Neutrophil (primary cell): ENCODE results near the gene UNC50.
A peak's percentile ranks its signal among the peaks of the same experiment; 100 is the strongest.

Source experiments
- H3K27ac ChIP-seq: fragments of 200-600 bp; sonication (generic); 2 replicates; pipeline ENCODE4 v1.5.1; 2016; ENCODE audit warnings: mild to moderate bottlenecking, moderate library complexity
- H3K27me3 ChIP-seq: fragments of 200-600 bp; sonication (generic); 2 replicates; pipeline ENCODE4 v1.6.0; 2016; ENCODE audit warnings: mild to moderate bottlenecking
- H3K36me3 ChIP-seq: fragments of 200-600 bp; sonication (generic); 2 replicates; pipeline ENCODE4 v1.5.1; 2017
- H3K4me1 ChIP-seq, 2 experiments: fragments of 200-600 bp in 1 of 2; sonication (generic) in 1 of 2; 1 replicate in 1 of 2; 2 replicates in 1 of 2; pipeline versions ENCODE4 v1.5.1 to v1.6.1; 2013 to 2016; ENCODE audit warnings: low read depth in 1 of 2, low read length in 1 of 2, mild to moderate bottlenecking in 1 of 2, moderate library complexity in 1 of 2; ENCODE audit not compliant: control insufficient read depth in 1 of 2, insufficient read depth in 1 of 2
- H3K4me3 ChIP-seq, 2 experiments: fragments of 200-600 bp in 1 of 2; sonication (generic) in 1 of 2; 1 replicate in 1 of 2; 2 replicates in 1 of 2; pipeline ENCODE4 v1.5.1; 2013 to 2016; ENCODE audit warnings: low read depth in 1 of 2, low read length in 1 of 2, mild to moderate bottlenecking in 1 of 2, moderate library complexity in 1 of 2
- H3K9me3 ChIP-seq: fragments of 200-600 bp; sonication (generic); 2 replicates; pipeline ENCODE4 v1.5.1; 2016
- CTCF ChIP-seq: fragments of 200-600 bp; sonication (generic); IDR thresholded peaks from 2 replicates; pipeline ENCODE4 v1.5.1; 2016; ENCODE audit warnings: antibody characterized with exemption

Gene UNC50

GRCh38 chr2:98605076-98605475, 3.3 kb upstream of the UNC50 start:
- Histone ChIP-seq H3K9me3 (no peaks in the 10 kb centered on the region), H3K36me3 (peaks cover 32% of the 10 kb centered on the region), H3K4me3 (no peak overlapping the region), H3K27ac (no peak overlapping the region), H3K27me3 (no peaks in the 10 kb centered on the region), H3K4me1 (peaks cover 26 to 27% of the 10 kb centered on the region in 2 experiments)
- TF ChIP-seq CTCF = no peak

- TF ChIP-seq CTCF = no peak
- Histone ChIP-seq H3K27ac (no peak overlapping the region), H3K9me3 (no peaks in the 10 kb centered on the region), H3K27me3 (no peaks in the 10 kb centered on the region), H3K36me3 (peaks cover 32% of the 10 kb centered on the region), H3K4me1 (peaks cover 27 to 28% of the 10 kb centered on the region in 2 experiments), H3K4me3 (no peak overlapping the region)
Measured at GRCh38 chr2:98606431-98606830, 2.0 kb upstream of the UNC50 start.

- Histone ChIP-seq H3K36me3 (peaks cover 32% of the 10 kb centered on the region), H3K4me3 (peak overlapping the region; percentile 80 to 92), H3K4me1 (peaks cover 27 to 28% of the 10 kb centered on the region in 2 experiments), H3K27me3 (no peaks in the 10 kb centered on the region), H3K27ac (peak overlapping the region; percentile 92), H3K9me3 (no peaks in the 10 kb centered on the region)
- no peak for TF ChIP-seq CTCF
Measured at GRCh38 chr2:98607104-98607503, 1.3 kb upstream of the UNC50 start.

- Histone ChIP-seq H3K4me3 (peak overlapping the region; percentile 80 to 92), H3K27ac (peak overlapping the region; percentile 92), H3K4me1 (peaks cover 27 to 28% of the 10 kb centered on the region in 2 experiments), H3K36me3 (peaks cover 34% of the 10 kb centered on the region), H3K9me3 (no peaks in the 10 kb centered on the region), H3K27me3 (no peaks in the 10 kb centered on the region)
- no peak for TF ChIP-seq CTCF
Measured at GRCh38 chr2:98607741-98608115, 661 bp upstream of the UNC50 start.

GRCh38 chr2:98608962-98609604, 694 bp downstream of the UNC50 start:
- TF ChIP-seq CTCF = no peak
- H3K4me3 ChIP-seq = peak overlapping the region; percentile 80 to 92
- H3K27ac ChIP-seq = peak overlapping the region; percentile 92
- H3K9me3 ChIP-seq = no peaks in the 10 kb centered on the region
- peaks cover 27 to 28% of the 10 kb centered on the region in 2 experiments for H3K4me1 ChIP-seq
- H3K36me3 ChIP-seq = peaks cover 38% of the 10 kb centered on the region
- no peaks in the 10 kb centered on the region for H3K27me3 ChIP-seq
